Measurements from ENCODE around the gene ARHGEF10L. TPM values are rescaled to one million over a fixed set of nuclear protein-coding genes. Genes with fewer than 3 reads are reported as not detected.
"Not testable (repeated sequence)": the region's sequence is repeated elsewhere in the genome, so short reads cannot be mapped to it uniquely, and the experiment has no call there.

The ARHGEF10L gene
- 34.3 TPM for total RNA-seq

- intact Hi-C loops (cut with DNase I) = no loop called here
- DNase-seq (ENCODE audit: low spot score) (no peak), ATAC-seq (peak; percentile 36)
Measured at GRCh38 chr1:17539477-17540254, at the start of gene ARHGEF10L. ARHGEF10L (plus strand) TSS chr1:17539698; CDS start chr1:17580596, 40,898 bp downstream.

- intact Hi-C loops (cut with DNase I); DNase-seq (ENCODE audit: low spot score): not testable (repeated sequence)
- ATAC-seq = peak; percentile 55
Measured at GRCh38 chr1:17489768-17490417, 49.6 kb upstream of the ARHGEF10L start.

GRCh38 chr1:17490667-17491066, 48.8 kb upstream of the ARHGEF10L start:
- ATAC-seq; DNase-seq (ENCODE audit: low spot score); intact Hi-C loops (cut with DNase I): not testable (repeated sequence)

DNA sequence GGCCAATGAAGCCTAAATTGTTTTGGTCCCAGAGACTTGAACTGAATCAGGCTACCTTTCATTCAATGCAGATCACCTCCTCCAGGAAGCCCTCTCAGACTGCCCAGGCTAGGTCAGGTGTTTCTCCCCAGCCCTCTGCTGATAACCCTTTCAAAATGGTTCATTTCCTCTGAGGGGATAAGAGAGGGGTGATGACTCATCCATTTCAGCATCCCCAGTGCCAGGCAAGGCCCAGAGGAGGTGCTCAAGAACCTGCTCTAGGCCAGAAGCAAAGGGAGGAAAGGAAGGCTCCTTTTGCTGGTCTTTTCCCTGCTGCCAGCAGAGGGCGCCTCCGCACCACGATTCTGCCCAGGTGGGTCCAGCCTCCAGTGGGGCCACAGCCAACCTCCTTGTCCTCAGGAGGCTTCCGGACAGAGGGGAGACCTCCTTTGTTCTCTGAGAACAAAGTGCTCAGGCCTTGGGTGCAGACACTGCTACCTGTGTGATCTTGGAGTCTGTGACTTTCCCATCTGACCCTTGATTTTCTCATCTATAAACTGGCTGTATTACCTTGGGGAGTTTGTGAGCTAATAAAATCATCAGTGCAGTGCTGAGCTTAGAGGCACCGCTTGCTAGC, 45.3 kb upstream of the ARHGEF10L start:
- intact Hi-C loops (cut with DNase I) = no loop called here
- peak; percentile 65 for ATAC-seq
- DNase-seq (ENCODE audit: low spot score) = peak; percentile 83

DNA sequence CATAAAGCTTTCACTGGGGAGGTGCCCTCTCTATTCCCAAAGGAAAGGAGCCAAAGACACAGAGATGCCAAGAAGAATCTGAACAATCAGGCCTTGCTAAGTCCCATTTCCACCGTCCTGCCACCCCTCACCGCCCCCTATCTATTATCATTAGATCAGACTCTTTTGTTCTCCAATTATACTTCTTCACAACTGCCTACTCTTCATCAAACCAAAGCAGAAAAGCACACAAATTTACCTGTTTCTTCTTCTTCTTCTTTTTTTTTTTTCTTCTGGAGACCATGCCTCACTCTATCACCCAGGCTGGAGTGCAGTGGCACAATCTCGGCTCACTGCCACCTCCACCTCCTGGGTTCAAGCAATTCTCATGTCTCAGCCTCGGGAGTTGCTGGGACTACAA, 43.1 kb upstream of the ARHGEF10L start:
- ATAC-seq (no peak), DNase-seq (ENCODE audit: low spot score) (no peak)
- intact Hi-C loops (cut with DNase I) = loop anchor here (5.0 kb wide), 1 partner anchor 1039 kb away; no protein-coding TSS in a partner anchor

DNA sequence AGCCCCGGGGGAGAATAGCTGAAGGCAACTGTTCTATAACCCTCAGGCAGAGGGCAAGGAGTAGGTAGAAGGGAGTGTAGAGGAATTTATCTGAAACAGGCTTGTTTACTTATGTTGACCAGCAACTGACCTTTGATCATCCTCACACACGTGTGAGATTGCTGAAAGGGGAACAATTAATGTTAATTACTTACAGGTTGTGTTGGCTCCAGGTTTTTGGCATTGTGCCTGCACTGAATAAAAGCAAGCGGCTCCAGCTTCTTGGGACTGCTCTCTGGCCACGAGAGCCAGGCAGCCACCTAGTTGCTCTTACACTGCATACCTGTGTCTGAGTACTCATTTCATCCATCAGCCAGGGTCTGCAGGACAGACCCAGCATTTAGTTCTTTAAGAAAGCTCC, 41.3 kb upstream of the ARHGEF10L start:
- intact Hi-C loops (cut with DNase I) = loop anchor here (5.0 kb wide), 1 partner anchor 1041 kb away; no protein-coding TSS in a partner anchor
- ATAC-seq (no peak), DNase-seq (ENCODE audit: low spot score) (no peak)

- ATAC-seq (peak; percentile 99), DNase-seq (ENCODE audit: low spot score) (peak; percentile 95)
- intact Hi-C loops (cut with DNase I) = loop anchor here (5.0 kb wide), 1 partner anchor 105 kb away; no protein-coding TSS in a partner anchor
Measured at GRCh38 chr1:17502326-17502778, 37.1 kb upstream of the ARHGEF10L start.

DNA sequence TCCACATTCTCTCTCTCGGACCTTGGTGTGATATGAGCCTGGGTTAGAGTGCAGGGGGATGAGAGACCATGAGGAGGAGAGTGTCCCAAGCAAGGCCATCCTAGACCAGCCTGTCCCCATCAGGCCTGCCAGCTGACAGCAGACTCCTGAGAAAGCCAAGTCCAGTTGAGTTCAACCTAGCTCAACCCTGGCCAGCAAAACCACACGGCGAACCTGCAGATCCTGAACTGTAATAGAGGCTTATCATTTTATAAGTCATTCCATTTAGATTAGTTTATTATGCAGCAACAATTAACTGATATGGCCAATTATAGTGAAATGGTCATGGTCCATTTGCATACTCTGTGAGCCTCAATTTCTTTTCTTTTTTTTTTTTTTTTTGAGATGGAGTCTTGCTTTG, 36.4 kb upstream of the ARHGEF10L start:
- intact Hi-C loops (cut with DNase I) = loop anchor here (5.0 kb wide), 1 partner anchor 104 kb away; no protein-coding TSS in a partner anchor
- ATAC-seq = peak; percentile 7
- DNase-seq (ENCODE audit: low spot score) = no peak

DNA sequence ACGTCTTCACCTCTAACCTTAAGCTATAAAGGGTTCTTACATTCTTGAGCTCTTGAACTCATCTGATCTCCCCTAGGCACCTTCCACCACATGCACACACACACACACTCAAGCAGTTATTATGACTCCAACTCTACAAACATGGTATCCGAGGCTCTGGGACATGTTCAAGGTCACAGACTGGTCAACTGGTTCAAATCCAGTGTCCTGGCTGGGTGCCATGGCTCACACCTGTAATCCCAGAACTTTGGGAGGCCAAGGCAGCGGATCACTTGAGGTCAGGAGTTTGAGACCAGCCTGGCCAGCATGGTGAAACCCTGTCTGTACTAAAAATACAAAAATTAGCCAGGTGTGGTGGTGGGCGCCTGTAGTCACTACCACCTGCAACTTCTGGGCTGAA, 32.3 kb upstream of the ARHGEF10L start:
- DNase-seq (ENCODE audit: low spot score); intact Hi-C loops (cut with DNase I); ATAC-seq: not testable (repeated sequence)

GRCh38 chr1:17507915-17508314, 31.6 kb upstream of the ARHGEF10L start:
- no peak for ATAC-seq

GRCh38 chr1:17509363-17509762, 30.1 kb upstream of the ARHGEF10L start:
- DNase-seq (ENCODE audit: low spot score) (no peak), ATAC-seq (no peak)
- intact Hi-C loops (cut with DNase I) = no loop called here

More at GRCh38 chr1:17507915-17508314, 31.6 kb upstream of the ARHGEF10L start:
- intact Hi-C loops (cut with DNase I) = no loop called here
- no peak for DNase-seq (ENCODE audit: low spot score)

GRCh38 chr1:17510138-17510537, 29.4 kb upstream of the ARHGEF10L start:
- intact Hi-C loops (cut with DNase I) = no loop called here
- DNase-seq (ENCODE audit: low spot score) (no peak), ATAC-seq (no peak)

DNA sequence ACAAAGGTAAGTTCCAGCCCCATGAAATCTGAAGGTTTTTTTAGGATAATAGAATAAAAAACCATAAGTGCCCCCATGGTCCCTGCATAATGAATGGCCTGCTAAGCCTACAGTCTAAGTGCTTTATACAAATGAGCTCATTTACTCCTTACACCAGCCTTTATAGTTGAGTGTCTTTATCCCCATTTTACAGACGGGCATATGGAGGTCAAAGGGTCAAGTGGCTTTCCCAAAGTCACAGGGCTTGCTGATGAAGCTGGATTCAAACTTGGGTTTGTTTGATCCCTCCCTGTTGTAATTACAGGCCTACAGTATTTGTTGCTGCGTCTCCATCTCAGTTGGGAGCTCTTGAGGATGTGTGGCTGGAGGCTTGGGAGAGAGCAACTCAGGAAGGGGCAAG, 28.3 kb upstream of the ARHGEF10L start:
- ATAC-seq = no peak
- intact Hi-C loops (cut with DNase I) = no loop called here

DNA sequence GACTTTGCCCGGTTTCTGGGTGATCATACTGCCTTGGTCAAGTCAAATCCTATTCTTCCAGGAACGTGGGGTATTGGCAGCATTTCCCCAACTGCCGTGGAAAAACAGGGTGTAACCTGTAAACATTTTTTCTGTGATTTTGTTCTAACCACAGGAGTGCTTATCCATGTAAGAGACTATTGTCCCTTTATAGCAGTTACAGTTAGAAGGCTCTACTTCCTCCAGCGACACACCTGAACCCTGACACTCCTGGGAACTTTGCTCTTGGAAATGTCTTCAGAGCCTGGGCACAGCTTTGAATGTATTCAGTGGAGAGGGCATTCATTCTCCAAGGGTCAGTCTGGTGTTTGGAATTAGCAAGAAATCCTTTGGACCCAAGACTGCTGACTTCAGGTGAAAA, 26.4 kb upstream of the ARHGEF10L start:
- no peak for DNase-seq (ENCODE audit: low spot score)
- ATAC-seq = no peak
- intact Hi-C loops (cut with DNase I) = no loop called here

More for the DNA sequence above, 28.3 kb upstream of the ARHGEF10L start:
- DNase-seq (ENCODE audit: low spot score) = no peak

GRCh38 chr1:17514776-17515175, 24.7 kb upstream of the ARHGEF10L start:
- intact Hi-C loops (cut with DNase I) = no loop called here

DNA sequence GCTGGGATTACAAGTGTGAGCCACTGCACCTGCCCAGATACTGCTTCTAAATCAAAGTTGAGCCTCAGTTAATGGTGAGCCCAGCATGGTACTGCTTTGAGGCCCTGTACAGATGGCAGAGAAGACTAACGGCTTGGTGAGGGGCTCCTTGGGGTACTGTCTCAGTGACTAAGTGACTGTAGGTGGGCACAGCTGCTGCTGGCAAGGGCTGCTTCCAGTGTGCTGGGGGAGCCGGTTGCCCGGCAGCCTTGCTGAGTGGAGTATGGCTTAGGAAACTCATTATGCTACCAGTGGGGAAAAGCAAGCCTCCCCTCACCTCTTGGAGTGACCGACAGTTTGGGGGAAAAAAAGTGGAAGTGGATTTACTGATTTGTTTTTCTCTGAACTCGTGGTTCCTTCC, 23.6 kb upstream of the ARHGEF10L start:
- DNase-seq (ENCODE audit: low spot score) (no peak), ATAC-seq (peak; percentile 16)
- intact Hi-C loops (cut with DNase I) = no loop called here

More at GRCh38 chr1:17514776-17515175, 24.7 kb upstream of the ARHGEF10L start:
- ATAC-seq = no peak
- DNase-seq (ENCODE audit: low spot score) = no peak

DNA sequence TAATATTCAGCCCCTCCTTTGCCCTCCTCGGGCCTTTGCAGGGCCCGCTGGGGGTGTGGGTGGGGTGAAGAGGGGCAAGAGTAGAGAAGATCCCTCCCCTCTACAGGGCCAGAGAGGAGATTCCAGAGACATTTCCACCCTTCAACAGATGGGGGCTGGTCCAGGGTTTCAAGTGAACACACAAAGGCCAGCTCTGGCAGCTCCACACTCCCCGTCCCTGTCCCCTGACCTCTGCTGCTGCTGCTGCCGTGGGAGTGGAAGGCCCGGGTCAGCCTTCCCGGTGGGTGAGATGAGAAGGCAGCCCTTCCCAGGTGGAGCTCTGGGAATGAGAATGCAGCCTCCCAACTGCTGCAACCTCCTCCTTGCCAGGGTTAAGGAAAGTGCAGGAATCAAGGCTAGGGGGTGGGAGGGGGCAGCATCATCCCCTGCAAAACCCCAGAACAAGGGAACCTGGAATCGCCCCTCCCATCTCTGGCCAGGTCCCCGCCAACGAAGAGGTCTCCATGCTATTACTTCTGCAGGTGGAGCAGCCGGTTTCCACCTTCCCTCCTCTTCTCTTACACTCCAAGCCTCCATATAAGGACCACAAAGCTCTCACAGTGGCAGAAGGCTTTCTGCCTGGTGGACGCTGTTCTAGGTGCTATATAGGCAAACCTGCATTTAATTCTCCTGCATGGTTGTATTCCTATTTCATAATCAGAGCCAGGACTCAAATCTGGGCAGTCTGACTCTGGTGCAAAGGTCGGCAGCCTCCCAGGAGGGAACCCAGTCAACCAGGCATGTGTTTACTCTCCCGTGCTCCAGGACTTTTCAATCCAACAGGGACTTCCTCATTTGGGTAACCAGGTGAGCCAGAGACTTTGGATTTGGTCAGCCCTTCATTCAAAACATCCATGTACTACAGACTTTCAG, 22.9 kb upstream of the ARHGEF10L start:
- ATAC-seq (peak; percentile 52), DNase-seq (ENCODE audit: low spot score) (no peak)
- intact Hi-C loops (cut with DNase I) = no loop called here

DNA sequence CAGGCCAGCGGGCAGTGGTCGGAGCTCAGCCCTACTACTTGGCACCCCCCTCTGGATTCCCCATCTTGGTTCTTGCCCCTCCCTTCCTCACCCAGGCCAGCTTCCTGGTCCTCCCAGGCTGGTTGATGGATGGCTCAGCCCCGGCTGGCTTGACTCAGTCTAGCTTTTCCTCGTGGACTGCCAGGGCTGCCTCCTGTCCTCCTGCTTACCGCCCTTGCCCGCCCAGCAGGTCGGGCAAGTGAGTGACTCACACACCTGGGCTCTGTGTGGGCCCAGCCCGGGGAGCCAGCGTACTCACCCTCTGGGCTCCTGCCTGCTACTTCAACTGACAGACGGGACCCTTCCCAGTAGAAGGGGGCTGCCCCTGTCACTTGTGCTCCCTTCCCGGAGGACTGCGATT, 19.5 kb upstream of the ARHGEF10L start:
- no peak for ATAC-seq

More for the DNA sequence above, 19.5 kb upstream of the ARHGEF10L start:
- intact Hi-C loops (cut with DNase I) = no loop called here
- DNase-seq (ENCODE audit: low spot score) = no peak

Measured in sciatic nerve (tissue), 2 donors.